Pancreas (tissue), 10 donors: ENCODE results near the gene TFCP2. TPM values are rescaled to one million over a fixed set of nuclear protein-coding genes. Genes with fewer than 3 reads are reported as not detected.

ENCODE experiments used
- ATAC-seq, 4 donors: fragments of 200-7000 bp; cut with Tn5 transposase; one replicate each; pipeline versions ENCODE4 v1.8.0 to v1.9.1; 2020; ENCODE audit warnings: mild to moderate bottlenecking in 4 of 4, moderate library complexity in 4 of 4
- DNase-seq, 6 donors: peaks; one replicate each; pipeline ENCODE4 v3.0.0-alpha.2; 2020
- FAIRE-seq: peaks from 2 replicates; lab custom pipeline; 2012; peaks lifted over from hg19 to GRCh38; lab: Jason Lieb, UNC
- H3K27ac ChIP-seq, 4 donors: fragments of 200-600 bp; sonication (generic); 1 replicate in 3 of 4; 2 replicates in 1 of 4; pipeline versions ENCODE4 v1.5.0 to v1.8.0; 2020
- H3K27me3 ChIP-seq, 4 donors: fragments of 200-600 bp; one replicate each; pipeline ENCODE4 v1.8.0; 2021
- H3K36me3 ChIP-seq, 3 donors: fragments of 200-600 bp; sonication (generic) in 1 of 3; one replicate each; pipeline versions ENCODE4 v1.5.0 to v1.8.0; 2020 to 2021
- H3K4me1 ChIP-seq, 3 donors: fragments of 200-600 bp; one replicate each; pipeline ENCODE4 v1.8.0; 2021
- H3K4me3 ChIP-seq, 4 donors: fragments of 200-600 bp; sonication (generic) in 2 of 4; one replicate each; pipeline versions ENCODE4 v1.5.0 to v1.8.0; 2020 to 2021
- H3K9me3 ChIP-seq, 4 donors: fragments of 200-600 bp; one replicate each; pipeline ENCODE4 v1.8.0; 2021
- CTCF ChIP-seq, 4 donors: fragments of 200-600 bp; sonication (generic) in 3 of 4; IDR thresholded peaks; one replicate each; pipeline versions ENCODE4 v1.5.0 to v1.8.0; 2021; ENCODE audit warnings: antibody characterized with exemption in 4 of 4
- WGBS, 2 donors: extraction: QIAGEN DNeasy Blood & Tissue Kit; methylation state at CpG; one replicate each; pipeline ENCODE4 v1.1.7; 2013; 5-methylcytosine and 5-hydroxymethylcytosine counted together
- intact Hi-C, 3 donors: fragments of 100-400 bp; cut with DNase I; formaldehyde crosslinking; loops; one replicate each; pipeline versions ENCODE4 v1.11.1 to v1.14.2; 2022
- polyA plus RNA-seq, 2 donors: library from polyadenylated mRNA; stranded (reverse); fragments of 200-250 nt; gene quantifications; one replicate each; pipeline ENCODE4 v1.2.3, GENCODE V29; 2013
- total RNA-seq, 6 donors: library from RNA; stranded (reverse); fragmentation: NEBNext Ultra II Directional in 4 of 6; extraction: Animal tissue kit (Norgen Biotek cat#: 25700) in 4 of 6; gene quantifications; one replicate each; pipeline versions ENCODE4 v1.2.1 to v1.2.4, GENCODE V29; 2021 to 2023
- donor health status: healthy with polysubstance abuse.
- donor health status: DM: no; HTN: no; CAD: no; lungs with moderate emphysema.
- donor health status: DM: no; HTN: no; CAD: no.
- donor health status: control.
- donor health status: control.
- donor health status: Bipolar disorder and iron deficiency.
- donor health status: DM: yes; HTN: yes; CAD: no.
- donor health status: DM: no; HTN: no; CAD: no.
- donor health status: DM: no; HTN: no; CAD: no.
- donor health status: DM: yes; HTN: yes; CAD: no.

The TFCP2 gene
- total and polyA plus RNA-seq, 8 donors: 6.7 to 15.3 (median 9.1) TPM

- DNase-seq: no peak
- intact Hi-C loops: no loop called here
- WGBS, 2 donors: 93 to 95% methylated on average over 38 of the region's 38 CpGs
Measured at GRCh38 chr12:51197736-51198567, 25.0 kb upstream of the TFCP2 start.

GRCh38 chr12:51196547-51196946 lies 23.6 kb upstream of the TFCP2 start:
- TF ChIP-seq CTCF (IDR thresholded peaks at IDR 0.05): no peak
- no peak for FAIRE-seq
- H3K4me3 ChIP-seq: no peak overlapping the region
- DNase-seq: no peak
- no peaks in the 10 kb centered on the region for H3K27me3 ChIP-seq
- no peak for ATAC-seq
- no peaks in the 10 kb centered on the region for H3K9me3 ChIP-seq
- no peak overlapping the region for H3K27ac ChIP-seq
- H3K36me3 ChIP-seq: no peaks in the 10 kb centered on the region
- intact Hi-C loops: no loop called here
- 87 to 89% methylated on average over 9 of the region's 9 CpGs for WGBS, 2 donors
- H3K4me1 ChIP-seq: no peaks in the 10 kb centered on the region

More at GRCh38 chr12:51197736-51198567, 25.0 kb upstream of the TFCP2 start:
- Histone ChIP-seq H3K9me3 (no peaks in the 10 kb centered on the region), H3K36me3 (no peaks in the 10 kb centered on the region), H3K4me1 (no peaks in the 10 kb centered on the region), H3K27ac (no peak overlapping the region), H3K4me3 (no peak overlapping the region), H3K27me3 (no peaks in the 10 kb centered on the region)
- FAIRE-seq: no peak
- no peak for ATAC-seq
- TF ChIP-seq CTCF (IDR thresholded peaks at IDR 0.05): no peak

GRCh38 chr12:51195841-51196240 lies 22.9 kb upstream of the TFCP2 start:
- no peaks in the 10 kb centered on the region for H3K4me1 ChIP-seq
- H3K9me3 ChIP-seq: no peaks in the 10 kb centered on the region
- FAIRE-seq: no peak
- no peak overlapping the region for H3K27ac ChIP-seq
- no peak for ATAC-seq
- intact Hi-C loops: no loop called here
- H3K4me3 ChIP-seq: no peak overlapping the region
- H3K27me3 ChIP-seq: no peaks in the 10 kb centered on the region
- no peak for DNase-seq
- 91 to 94% methylated on average over 7 of the region's 7 CpGs for WGBS, 2 donors
- H3K36me3 ChIP-seq: no peaks in the 10 kb centered on the region
- no peak for TF ChIP-seq CTCF (IDR thresholded peaks at IDR 0.05)

GRCh38 chr12:51192284-51192671 lies 19.3 kb upstream of the TFCP2 start:
- H3K9me3 ChIP-seq: no peaks in the 10 kb centered on the region
- no peaks in the 10 kb centered on the region for H3K4me1 ChIP-seq
- 86 to 87% methylated on average over 5 of the region's 5 CpGs for WGBS, 2 donors
- H3K27me3 ChIP-seq: no peaks in the 10 kb centered on the region
- TF ChIP-seq CTCF (IDR thresholded peaks at IDR 0.05): no peak
- intact Hi-C loops: no loop called here
- FAIRE-seq (no peak), DNase-seq (no peak), ATAC-seq (no peak)
- no peak overlapping the region for H3K27ac ChIP-seq
- H3K4me3 ChIP-seq: no peak overlapping the region
- no peaks in the 10 kb centered on the region for H3K36me3 ChIP-seq
